Measurements from ENCODE around the gene PLB1. TPM values are rescaled to one million over a fixed set of nuclear protein-coding genes. Genes with fewer than 3 reads are reported as not detected.
A peak's percentile ranks its signal among the peaks of the same experiment; 100 is the strongest.

Gene PLB1
- total and polyA plus RNA-seq, 8 donors = 0.45 to 18.8 (median 3.4) TPM

DNA sequence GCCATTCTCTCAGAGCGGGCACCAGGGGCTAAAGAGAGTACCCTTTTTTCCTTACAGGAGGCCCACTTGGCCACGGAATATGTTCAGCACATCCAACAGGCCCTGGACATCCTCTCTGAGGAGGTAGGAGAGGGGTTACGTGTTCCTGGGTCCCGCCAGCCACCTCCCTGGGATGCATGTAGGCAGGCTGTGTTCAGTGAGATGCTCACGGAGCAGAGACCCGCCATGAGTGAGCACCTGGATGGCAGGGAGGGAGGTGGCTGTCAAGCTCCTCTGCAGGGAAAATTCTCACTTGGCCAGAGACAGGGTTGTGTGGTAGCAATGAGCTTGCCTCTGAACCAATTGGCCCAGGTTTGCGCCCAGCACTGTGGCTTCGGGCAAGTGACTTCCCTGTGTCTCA, 132.6 kb downstream of the PLB1 start:
- intact Hi-C loops (cut with DNase I; ENCODE audit: low total_unique reads) = no loop called here
- Histone ChIP-seq H3K9me3 (no peaks in the 10 kb centered on the region), H3K27ac (peak overlapping the region in 4 of 5 donors; percentile 93 to 97 (median 94)), H3K4me3 (no peak overlapping the region), H3K27me3 (no peaks in the 10 kb centered on the region), H3K4me1 (peaks cover 22 to 63% (median 50%) of the 10 kb centered on the region in 4 donors), H3K36me3 (no peaks in the 10 kb centered on the region)
- TF ChIP-seq, protein P1, sequence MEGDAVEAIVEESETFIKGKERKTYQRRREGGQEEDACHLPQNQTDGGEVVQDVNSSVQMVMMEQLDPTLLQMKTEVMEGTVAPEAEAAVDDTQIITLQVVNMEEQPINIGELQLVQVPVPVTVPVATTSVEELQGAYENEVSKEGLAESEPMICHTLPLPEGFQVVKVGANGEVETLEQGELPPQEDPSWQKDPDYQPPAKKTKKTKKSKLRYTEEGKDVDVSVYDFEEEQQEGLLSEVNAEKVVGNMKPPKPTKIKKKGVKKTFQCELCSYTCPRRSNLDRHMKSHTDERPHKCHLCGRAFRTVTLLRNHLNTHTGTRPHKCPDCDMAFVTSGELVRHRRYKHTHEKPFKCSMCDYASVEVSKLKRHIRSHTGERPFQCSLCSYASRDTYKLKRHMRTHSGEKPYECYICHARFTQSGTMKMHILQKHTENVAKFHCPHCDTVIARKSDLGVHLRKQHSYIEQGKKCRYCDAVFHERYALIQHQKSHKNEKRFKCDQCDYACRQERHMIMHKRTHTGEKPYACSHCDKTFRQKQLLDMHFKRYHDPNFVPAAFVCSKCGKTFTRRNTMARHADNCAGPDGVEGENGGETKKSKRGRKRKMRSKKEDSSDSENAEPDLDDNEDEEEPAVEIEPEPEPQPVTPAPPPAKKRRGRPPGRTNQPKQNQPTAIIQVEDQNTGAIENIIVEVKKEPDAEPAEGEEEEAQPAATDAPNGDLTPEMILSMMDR (IDR thresholded peaks at IDR 0.05) = no peak
- no peak for TF ChIP-seq POLR2AphosphoS5 (IDR thresholded peaks at IDR 0.05)
- 97 to 100% (median 97%) methylated on average over 4 to 8 of the region's 8 CpGs for WGBS, 5 donors
- no peak for DNase-seq

GRCh38 chr2:28628987-28629386, 133.1 kb downstream of the PLB1 start:
- intact Hi-C loops (cut with DNase I; ENCODE audit: low total_unique reads) = no loop called here

GRCh38 chr2:28629910-28630309, 134.1 kb downstream of the PLB1 start:
- H3K36me3 ChIP-seq = no peaks in the 10 kb centered on the region
- H3K27me3 ChIP-seq = no peaks in the 10 kb centered on the region
- intact Hi-C loops (cut with DNase I; ENCODE audit: low total_unique reads) = no loop called here
- H3K27ac ChIP-seq = peak overlapping the region in 3 of 5 donors; percentile 35 to 97 (median 40)
- TF ChIP-seq EP300 (IDR thresholded peaks at IDR 0.05) (no peak), POLR2AphosphoS5 (IDR thresholded peaks at IDR 0.05) (no peak), POLR2A (IDR thresholded peaks at IDR 0.05) (no peak)
- TF ChIP-seq, protein P1 (IDR thresholded peaks at IDR 0.05) = no peak
- DNase-seq = no peak
- WGBS, 5 donors = 86 to 94% (median 91%) methylated on average over 7 of the region's 7 CpGs
- H3K4me3 ChIP-seq = no peak overlapping the region
- H3K4me1 ChIP-seq = peaks cover 27 to 64% (median 55%) of the 10 kb centered on the region in 4 donors
- H3K9me3 ChIP-seq = no peaks in the 10 kb centered on the region

More at GRCh38 chr2:28628987-28629386, 133.1 kb downstream of the PLB1 start:
- H3K4me3 ChIP-seq = no peak overlapping the region
- H3K4me1 ChIP-seq = peaks cover 24 to 64% (median 53%) of the 10 kb centered on the region in 4 donors
- WGBS, 5 donors = 59 to 86% (median 68%) methylated on average over 5 of the region's 5 CpGs
- no peaks in the 10 kb centered on the region for H3K9me3 ChIP-seq
- no peaks in the 10 kb centered on the region for H3K27me3 ChIP-seq
- no peaks in the 10 kb centered on the region for H3K36me3 ChIP-seq
- DNase-seq = peak in 1 of 2 donors; percentile 52
- peak overlapping the region in 3 of 5 donors; percentile 93 to 97 (median 94) for H3K27ac ChIP-seq
- no peak for TF ChIP-seq EP300 (IDR thresholded peaks at IDR 0.05)
- TF ChIP-seq, protein P1 (IDR thresholded peaks at IDR 0.05) = no peak
- TF ChIP-seq POLR2AphosphoS5 (IDR thresholded peaks at IDR 0.05) = no peak
- no peak for TF ChIP-seq POLR2A (IDR thresholded peaks at IDR 0.05)

GRCh38 chr2:28630341-28630740, 134.5 kb downstream of the PLB1 start:
- Histone ChIP-seq H3K4me1 (peaks cover 24 to 64% (median 53%) of the 10 kb centered on the region in 4 donors), H3K36me3 (no peaks in the 10 kb centered on the region), H3K27ac (peak overlapping the region in 3 of 5 donors; percentile 35 to 97 (median 40)), H3K27me3 (no peaks in the 10 kb centered on the region), H3K4me3 (no peak overlapping the region), H3K9me3 (no peaks in the 10 kb centered on the region)
- 53 to 87% (median 84%) methylated on average over 3 of the region's 3 CpGs for WGBS, 5 donors
- DNase-seq = no peak
- intact Hi-C loops (cut with DNase I; ENCODE audit: low total_unique reads) = no loop called here
- TF ChIP-seq, protein P1 (IDR thresholded peaks at IDR 0.05) = no peak
- TF ChIP-seq POLR2A (IDR thresholded peaks at IDR 0.05) = no peak
- TF ChIP-seq POLR2AphosphoS5 (IDR thresholded peaks at IDR 0.05) = no peak
- no peak for TF ChIP-seq EP300 (IDR thresholded peaks at IDR 0.05)

Measured in stomach (tissue), 9 donors.